ENCODE data around the gene RAB7A. TPM values are rescaled to one million over a fixed set of nuclear protein-coding genes. Genes with fewer than 3 reads are reported as not detected.
A peak's percentile ranks its signal among the peaks of the same experiment; 100 is the strongest.

Gene RAB7A
- total RNA-seq, 1 donor from 2014 or later: 298 TPM

DNA sequence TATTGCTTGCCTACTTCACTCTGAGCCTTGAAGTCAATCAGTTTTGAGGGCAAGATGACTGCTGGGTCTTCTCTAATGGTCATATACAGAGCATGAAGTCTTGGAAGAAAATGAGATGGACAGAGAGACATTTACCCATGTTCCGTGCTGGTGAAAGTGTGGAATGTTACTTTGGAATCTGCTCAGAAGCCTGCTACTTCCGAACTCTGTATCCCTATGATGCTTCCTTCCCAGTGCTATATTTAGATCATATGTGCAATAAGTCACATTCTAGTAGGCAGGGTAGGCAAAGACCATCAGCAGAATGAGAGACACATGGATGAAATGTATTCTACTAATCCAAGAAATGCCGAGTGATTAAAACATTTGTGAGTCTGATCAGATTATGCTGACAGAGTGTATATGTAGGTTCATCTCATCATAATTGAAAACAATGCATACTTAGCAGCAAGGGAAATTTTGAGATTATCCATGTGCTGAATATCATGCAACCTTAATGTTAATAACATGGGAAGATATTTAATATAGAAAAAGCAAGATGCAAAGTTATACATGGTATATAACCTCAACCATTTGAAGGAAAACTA lies 60.5 kb downstream of the RAB7A start:
- Mint-ChIP-seq H3K4me3 (ENCODE audit: unreplicated experiment) (no peak overlapping the region), H3K4me1 (ENCODE audit: low read depth, unreplicated experiment) (peaks cover 50% of the 10 kb centered on the region), H3K27ac (ENCODE audit: unreplicated experiment) (no peak overlapping the region), H3K36me3 (ENCODE audit: unreplicated experiment) (no peaks in the 10 kb centered on the region), H3K9me3 (ENCODE audit: unreplicated experiment) (peaks cover 8% of the 10 kb centered on the region), H3K27me3 (ENCODE audit: unreplicated experiment) (peaks cover 7% of the 10 kb centered on the region)
- DNase-seq: no peak
- TF ChIP-seq, protein P1, sequence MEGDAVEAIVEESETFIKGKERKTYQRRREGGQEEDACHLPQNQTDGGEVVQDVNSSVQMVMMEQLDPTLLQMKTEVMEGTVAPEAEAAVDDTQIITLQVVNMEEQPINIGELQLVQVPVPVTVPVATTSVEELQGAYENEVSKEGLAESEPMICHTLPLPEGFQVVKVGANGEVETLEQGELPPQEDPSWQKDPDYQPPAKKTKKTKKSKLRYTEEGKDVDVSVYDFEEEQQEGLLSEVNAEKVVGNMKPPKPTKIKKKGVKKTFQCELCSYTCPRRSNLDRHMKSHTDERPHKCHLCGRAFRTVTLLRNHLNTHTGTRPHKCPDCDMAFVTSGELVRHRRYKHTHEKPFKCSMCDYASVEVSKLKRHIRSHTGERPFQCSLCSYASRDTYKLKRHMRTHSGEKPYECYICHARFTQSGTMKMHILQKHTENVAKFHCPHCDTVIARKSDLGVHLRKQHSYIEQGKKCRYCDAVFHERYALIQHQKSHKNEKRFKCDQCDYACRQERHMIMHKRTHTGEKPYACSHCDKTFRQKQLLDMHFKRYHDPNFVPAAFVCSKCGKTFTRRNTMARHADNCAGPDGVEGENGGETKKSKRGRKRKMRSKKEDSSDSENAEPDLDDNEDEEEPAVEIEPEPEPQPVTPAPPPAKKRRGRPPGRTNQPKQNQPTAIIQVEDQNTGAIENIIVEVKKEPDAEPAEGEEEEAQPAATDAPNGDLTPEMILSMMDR (IDR thresholded peaks at IDR 0.05; ENCODE audit: partially characterized antibody, unreplicated experiment): no peak

DNA sequence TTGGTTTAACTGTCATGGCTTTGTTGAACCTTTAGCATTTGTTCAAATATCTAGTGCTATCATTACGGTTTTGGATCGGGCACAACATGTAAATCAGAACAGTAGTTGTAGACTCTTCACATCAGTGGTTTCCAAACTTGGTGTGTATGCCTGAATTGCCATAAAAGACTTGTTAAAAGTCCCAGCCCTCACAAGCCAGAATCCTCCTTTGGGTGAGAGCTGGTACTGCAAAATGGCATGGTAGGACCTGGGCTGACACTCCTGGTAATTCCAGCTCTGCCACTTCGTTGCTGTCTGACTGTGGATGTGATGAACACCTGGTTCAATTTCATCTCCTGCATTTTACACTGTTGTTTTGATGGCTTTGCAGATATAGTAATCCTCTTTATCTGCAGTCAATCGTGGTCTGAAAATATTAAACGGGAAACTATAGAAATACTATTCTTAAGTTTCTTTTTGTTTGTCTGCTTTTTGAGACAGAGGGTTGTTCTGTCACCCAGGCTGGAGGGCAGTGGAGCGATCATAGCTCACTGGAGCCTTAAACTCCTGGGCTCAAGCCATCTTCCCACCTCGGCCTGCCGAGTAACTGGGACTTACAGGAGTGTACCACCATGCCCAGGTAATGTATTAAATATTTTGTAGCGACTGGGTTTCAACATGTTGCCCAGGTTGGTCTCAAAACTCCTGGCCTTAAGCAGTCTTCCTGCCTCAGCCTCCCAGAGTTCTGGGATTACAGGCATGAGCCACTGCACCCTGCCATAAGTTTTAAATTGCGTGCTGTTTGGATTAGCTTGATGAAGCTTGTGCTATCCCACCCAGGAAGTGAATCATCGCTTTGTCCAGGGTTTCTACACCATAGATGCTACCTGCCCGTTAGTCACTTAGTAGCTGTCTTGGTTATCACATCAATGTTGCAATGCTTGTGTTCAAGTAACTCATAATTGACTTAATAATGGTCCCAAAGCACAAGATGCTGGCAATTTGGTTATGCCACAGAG lies 61.6 kb downstream of the RAB7A start:
- Mint-ChIP-seq H3K4me1 (ENCODE audit: low read depth, unreplicated experiment) (peaks cover 45% of the 10 kb centered on the region), H3K27ac (ENCODE audit: unreplicated experiment) (no peak overlapping the region), H3K9me3 (ENCODE audit: unreplicated experiment) (peaks cover 7% of the 10 kb centered on the region), H3K27me3 (ENCODE audit: unreplicated experiment) (peaks cover 7% of the 10 kb centered on the region), H3K36me3 (ENCODE audit: unreplicated experiment) (no peaks in the 10 kb centered on the region), H3K4me3 (ENCODE audit: unreplicated experiment) (no peak overlapping the region)
- DNase-seq: no peak
- TF ChIP-seq, protein P1 (IDR thresholded peaks at IDR 0.05; ENCODE audit: partially characterized antibody, unreplicated experiment): peak; percentile 73

DNA sequence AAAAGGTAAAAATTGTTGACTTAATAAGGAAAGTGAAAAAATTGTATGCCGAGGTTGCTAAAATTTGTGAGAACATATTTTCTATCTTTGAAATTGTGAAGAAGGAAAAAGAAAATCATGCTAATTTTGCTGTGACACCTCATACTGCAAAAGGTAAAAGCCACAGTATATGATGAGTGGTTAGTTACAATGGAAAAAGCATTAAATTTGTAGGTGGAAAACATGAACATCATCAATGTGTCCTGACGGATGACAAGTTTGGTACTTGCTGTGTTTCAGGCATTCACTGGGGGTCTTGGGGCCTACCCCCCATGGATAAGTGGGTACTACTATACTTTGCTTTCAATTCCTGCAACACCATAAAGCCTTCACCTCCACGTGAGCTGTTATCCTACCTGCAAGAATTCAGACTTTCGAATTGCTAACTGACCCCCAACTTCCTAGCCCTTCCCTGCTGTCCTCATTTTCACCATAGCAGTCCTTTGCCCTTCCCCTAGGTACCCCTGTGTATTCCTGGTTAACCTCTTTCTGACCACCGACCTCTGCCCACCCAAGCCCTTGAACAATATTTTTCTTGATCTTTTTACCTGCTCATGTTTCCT lies 62.4 kb downstream of the RAB7A start:
- Mint-ChIP-seq H3K4me1 (ENCODE audit: low read depth, unreplicated experiment) (peaks cover 40% of the 10 kb centered on the region), H3K4me3 (ENCODE audit: unreplicated experiment) (no peak overlapping the region), H3K36me3 (ENCODE audit: unreplicated experiment) (no peaks in the 10 kb centered on the region), H3K9me3 (ENCODE audit: unreplicated experiment) (peaks cover 6% of the 10 kb centered on the region), H3K27ac (ENCODE audit: unreplicated experiment) (no peak overlapping the region), H3K27me3 (ENCODE audit: unreplicated experiment) (peaks cover 5% of the 10 kb centered on the region)
- TF ChIP-seq, protein P1 (IDR thresholded peaks at IDR 0.05; ENCODE audit: partially characterized antibody, unreplicated experiment): no peak
- no peak for DNase-seq

DNA sequence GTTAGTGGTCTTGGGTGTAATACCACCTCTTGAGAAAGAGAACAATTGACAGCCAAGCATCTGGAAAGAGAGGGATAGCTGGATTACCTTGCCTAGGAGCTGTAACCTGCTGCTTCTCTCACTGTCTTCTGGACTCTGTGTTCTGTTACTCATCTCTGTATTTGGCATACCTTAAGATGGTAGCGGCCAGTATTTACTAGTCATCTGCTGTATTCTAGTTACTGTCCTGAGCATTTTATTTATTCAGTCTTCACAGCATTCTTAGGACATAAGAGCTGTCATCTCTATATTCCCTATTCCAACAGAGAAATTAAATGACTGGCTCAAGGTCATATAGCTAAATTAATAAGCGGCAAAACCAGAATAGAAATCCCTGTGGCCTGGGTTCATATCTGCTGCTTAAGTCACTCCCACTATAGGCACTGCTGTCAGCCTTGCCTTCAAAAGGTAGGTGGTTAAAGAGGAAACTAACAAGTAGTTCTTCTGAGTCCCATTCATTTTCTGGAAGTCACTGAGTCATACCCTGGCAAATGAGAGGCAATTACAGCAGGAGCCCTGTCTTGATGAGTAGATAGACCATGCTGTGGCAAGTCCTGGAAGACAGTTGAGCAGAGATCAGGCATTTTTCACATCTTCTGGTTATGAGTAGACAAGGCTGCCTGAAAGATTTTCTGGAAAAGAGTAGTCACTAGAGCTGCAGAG lies 68.2 kb downstream of the RAB7A start:
- peaks cover 7% of the 10 kb centered on the region for H3K27me3 Mint-ChIP-seq (ENCODE audit: unreplicated experiment)
- H3K9me3 Mint-ChIP-seq (ENCODE audit: unreplicated experiment): peaks cover 4% of the 10 kb centered on the region
- H3K36me3 Mint-ChIP-seq (ENCODE audit: unreplicated experiment): peaks cover 1% of the 10 kb centered on the region
- no peak for DNase-seq
- peak overlapping the region; percentile 53 for H3K4me3 Mint-ChIP-seq (ENCODE audit: unreplicated experiment)
- H3K27ac Mint-ChIP-seq (ENCODE audit: unreplicated experiment): peak overlapping the region; percentile 97
- TF ChIP-seq, protein P1 (IDR thresholded peaks at IDR 0.05; ENCODE audit: partially characterized antibody, unreplicated experiment): no peak
- H3K4me1 Mint-ChIP-seq (ENCODE audit: low read depth, unreplicated experiment): peaks cover 25% of the 10 kb centered on the region

Measured in glutamatergic neuron (in vitro differentiated cells).